ENCODE results near the gene DNAH11. TPM values are rescaled to one million over a fixed set of nuclear protein-coding genes. Genes with fewer than 3 reads are reported as not detected.

DNAH11 gene
- total and polyA plus RNA-seq, 8 donors: 0.46 to 3.8 (median 1.1) TPM

DNA sequence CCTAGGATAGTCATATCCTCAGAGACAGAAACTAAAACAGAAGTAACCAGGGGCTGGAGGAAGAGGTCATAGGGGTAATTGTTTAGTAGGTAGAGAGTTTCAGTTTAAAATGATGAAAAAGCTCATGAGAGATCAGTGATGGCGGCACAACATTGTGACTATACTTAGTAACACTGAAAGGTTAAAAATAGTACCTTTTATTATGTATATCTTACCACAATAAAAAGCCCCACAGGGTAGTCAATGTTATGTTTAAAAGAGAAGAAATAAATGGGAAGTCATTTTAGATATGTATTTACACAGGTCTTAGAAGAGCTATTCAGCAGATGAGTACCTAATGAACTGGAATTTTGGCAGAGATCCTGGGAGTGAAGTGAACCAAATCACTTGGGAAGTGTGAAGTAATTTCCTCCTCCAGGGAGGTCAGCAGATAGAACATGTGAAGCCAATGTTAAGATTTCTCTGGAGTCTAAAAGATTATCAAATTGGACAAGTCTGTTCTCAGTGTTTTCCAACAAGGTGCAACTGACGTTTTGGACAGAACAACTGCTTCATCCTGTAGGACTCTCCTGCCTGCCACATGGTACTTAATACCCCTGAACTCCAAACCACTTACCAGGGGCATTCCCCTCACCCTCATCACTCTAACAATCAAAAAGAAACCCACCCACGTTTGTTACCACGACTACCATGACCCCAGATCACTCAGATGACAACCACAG, 396.5 kb downstream of the DNAH11 start:
- FAIRE-seq (no peak), ATAC-seq (peak in 3 of 4 donors; percentile 33 to 60 (median 52)), DNase-seq (no peak)
- Histone ChIP-seq H3K4me3 (no peak overlapping the region), H3K27ac (no peak overlapping the region), H3K9me3 (no peaks in the 10 kb centered on the region), H3K36me3 (no peaks in the 10 kb centered on the region), H3K27me3 (no peaks in the 10 kb centered on the region), H3K4me1 (peaks cover 0 to 17% (median 6%) of the 10 kb centered on the region in 3 donors)
- intact Hi-C loops (cut with DNase I): no loop called here
- WGBS, 2 donors: 63 to 69% methylated on average over 4 of the region's 4 CpGs
- TF ChIP-seq, protein P1, sequence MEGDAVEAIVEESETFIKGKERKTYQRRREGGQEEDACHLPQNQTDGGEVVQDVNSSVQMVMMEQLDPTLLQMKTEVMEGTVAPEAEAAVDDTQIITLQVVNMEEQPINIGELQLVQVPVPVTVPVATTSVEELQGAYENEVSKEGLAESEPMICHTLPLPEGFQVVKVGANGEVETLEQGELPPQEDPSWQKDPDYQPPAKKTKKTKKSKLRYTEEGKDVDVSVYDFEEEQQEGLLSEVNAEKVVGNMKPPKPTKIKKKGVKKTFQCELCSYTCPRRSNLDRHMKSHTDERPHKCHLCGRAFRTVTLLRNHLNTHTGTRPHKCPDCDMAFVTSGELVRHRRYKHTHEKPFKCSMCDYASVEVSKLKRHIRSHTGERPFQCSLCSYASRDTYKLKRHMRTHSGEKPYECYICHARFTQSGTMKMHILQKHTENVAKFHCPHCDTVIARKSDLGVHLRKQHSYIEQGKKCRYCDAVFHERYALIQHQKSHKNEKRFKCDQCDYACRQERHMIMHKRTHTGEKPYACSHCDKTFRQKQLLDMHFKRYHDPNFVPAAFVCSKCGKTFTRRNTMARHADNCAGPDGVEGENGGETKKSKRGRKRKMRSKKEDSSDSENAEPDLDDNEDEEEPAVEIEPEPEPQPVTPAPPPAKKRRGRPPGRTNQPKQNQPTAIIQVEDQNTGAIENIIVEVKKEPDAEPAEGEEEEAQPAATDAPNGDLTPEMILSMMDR (IDR thresholded peaks at IDR 0.05): no peak

DNA sequence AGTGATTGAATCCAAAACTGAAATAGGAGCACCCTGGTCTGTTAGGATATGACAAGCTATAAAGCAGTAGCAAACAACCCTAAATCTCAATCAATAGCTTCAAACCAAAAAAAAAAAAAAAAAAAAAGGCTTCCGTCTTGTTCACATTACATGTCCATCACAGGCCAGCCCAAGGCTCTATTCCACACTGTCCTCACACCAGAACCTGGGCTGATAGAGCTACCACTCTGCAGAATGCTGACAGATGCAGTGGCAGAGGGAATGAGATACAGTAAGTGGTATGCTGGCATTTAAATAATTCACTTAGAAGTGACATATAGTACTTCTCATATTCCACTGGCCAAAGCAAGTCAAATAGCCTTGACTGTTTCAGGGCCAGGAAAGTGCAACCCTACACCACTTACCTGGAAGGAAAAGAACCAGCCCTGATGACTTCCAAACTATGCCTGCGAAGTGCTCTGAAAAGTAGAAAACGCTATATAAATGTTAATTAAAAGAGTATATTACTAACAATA, 397.1 kb downstream of the DNAH11 start:
- DNase-seq (no peak), FAIRE-seq (no peak), ATAC-seq (no peak)
- TF ChIP-seq, protein P1 (IDR thresholded peaks at IDR 0.05): no peak
- intact Hi-C loops (cut with DNase I): no loop called here
- H3K36me3 ChIP-seq: no peaks in the 10 kb centered on the region
- H3K27me3 ChIP-seq: no peaks in the 10 kb centered on the region
- peaks cover 0 to 18% (median 6%) of the 10 kb centered on the region in 3 donors for H3K4me1 ChIP-seq
- no peaks in the 10 kb centered on the region for H3K9me3 ChIP-seq
- H3K27ac ChIP-seq: no peak overlapping the region
- whole genome bisulfite sequencing, 2 donors: 85 to 94% methylated on average over 3 of the region's 3 CpGs
- H3K4me3 ChIP-seq: no peak overlapping the region

DNA sequence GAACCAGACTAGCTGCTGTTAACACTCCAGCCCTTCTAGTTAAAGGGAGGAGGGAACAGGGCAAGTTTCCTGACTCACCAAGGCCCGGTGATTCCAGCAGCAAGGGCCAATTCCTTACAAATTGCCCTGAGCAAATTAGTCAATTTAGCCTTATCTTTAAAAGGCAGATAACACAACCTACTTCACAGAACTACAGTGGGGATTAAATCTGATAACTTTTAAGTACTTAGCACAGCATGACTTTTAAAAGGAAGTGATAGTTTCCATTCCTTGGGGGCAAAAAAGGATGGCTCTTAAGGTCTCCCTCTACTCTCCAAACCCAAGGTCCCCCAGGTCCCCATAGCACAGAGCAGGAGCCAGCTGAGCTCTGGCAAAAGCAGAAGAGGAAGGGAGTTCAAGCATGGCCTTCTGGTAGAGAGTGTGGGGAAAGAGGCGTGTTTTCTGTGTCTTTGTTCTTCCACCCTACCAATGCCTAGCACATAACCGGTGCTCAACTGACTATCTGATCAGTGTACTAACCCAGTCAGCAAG, 398.8 kb downstream of the DNAH11 start:
- TF ChIP-seq, protein P1 (IDR thresholded peaks at IDR 0.05): no peak
- ATAC-seq: no peak
- no peak overlapping the region for H3K27ac ChIP-seq
- intact Hi-C loops (cut with DNase I): no loop called here
- no peak for FAIRE-seq
- H3K36me3 ChIP-seq: no peaks in the 10 kb centered on the region
- peaks cover 0 to 18% (median 11%) of the 10 kb centered on the region in 3 donors for H3K4me1 ChIP-seq
- DNase-seq: no peak
- no peaks in the 10 kb centered on the region for H3K27me3 ChIP-seq
- H3K9me3 ChIP-seq: no peaks in the 10 kb centered on the region
- H3K4me3 ChIP-seq: no peak overlapping the region
- 58 to 66% methylated on average over 3 of the region's 3 CpGs for WGBS, 2 donors

DNA sequence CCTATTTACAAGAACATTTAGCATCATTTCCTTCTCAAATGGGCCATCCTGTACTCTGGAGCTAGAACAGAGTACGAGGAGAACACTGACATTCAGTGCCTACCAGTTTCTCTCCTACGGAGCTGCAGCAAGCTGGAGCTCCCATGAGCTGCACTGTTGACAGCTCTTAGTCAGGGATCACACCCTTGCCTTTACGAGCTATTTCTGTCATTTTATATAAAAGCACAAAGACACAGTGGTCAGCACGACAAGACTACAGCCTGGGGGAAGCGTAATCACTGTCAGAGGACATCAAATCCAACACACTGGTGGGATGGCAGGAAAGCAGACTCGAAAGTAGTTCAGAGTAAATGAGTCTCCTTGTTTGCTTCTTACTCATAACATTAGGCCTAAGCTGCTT, 400.1 kb downstream of the DNAH11 start:
- ATAC-seq (no peak), FAIRE-seq (no peak), DNase-seq (no peak)
- WGBS, 2 donors: 86% methylated on average over 6 of the region's 6 CpGs
- TF ChIP-seq, protein P1 (IDR thresholded peaks at IDR 0.05): no peak
- intact Hi-C loops (cut with DNase I): no loop called here
- Histone ChIP-seq H3K36me3 (no peaks in the 10 kb centered on the region), H3K27ac (no peak overlapping the region), H3K27me3 (no peaks in the 10 kb centered on the region), H3K4me3 (no peak overlapping the region), H3K9me3 (no peaks in the 10 kb centered on the region), H3K4me1 (peaks cover 0 to 18% (median 13%) of the 10 kb centered on the region in 3 donors)

DNA sequence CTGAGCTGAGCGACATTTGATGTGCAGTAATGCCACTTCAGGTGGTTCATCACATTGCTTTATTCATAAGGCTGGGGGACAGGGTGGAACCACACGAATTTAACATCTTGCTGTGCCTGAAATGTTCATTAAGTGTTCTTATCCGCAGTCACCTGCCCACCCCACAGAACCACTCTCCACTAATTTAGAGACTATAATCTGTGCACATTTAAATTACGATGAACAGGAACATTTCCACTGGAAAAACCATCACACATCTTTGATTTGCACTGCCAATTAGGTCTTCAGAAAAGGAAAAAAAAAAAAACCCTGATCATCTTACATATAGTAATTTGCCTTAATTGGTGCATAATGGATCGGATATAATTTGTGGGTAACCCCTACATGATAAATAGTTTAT, 400.6 kb downstream of the DNAH11 start:
- FAIRE-seq: no peak

More for the DNA sequence above, 400.6 kb downstream of the DNAH11 start:
- ATAC-seq (no peak), DNase-seq (no peak)
- intact Hi-C loops (cut with DNase I): no loop called here
- TF ChIP-seq, protein P1 (IDR thresholded peaks at IDR 0.05): no peak
- H3K4me3 ChIP-seq: no peak overlapping the region
- H3K4me1 ChIP-seq: peaks cover 0 to 18% (median 13%) of the 10 kb centered on the region in 3 donors
- WGBS, 2 donors: 91% methylated on average over 5 of the region's 5 CpGs
- no peaks in the 10 kb centered on the region for H3K27me3 ChIP-seq
- H3K36me3 ChIP-seq: no peaks in the 10 kb centered on the region
- H3K27ac ChIP-seq: no peak overlapping the region
- no peaks in the 10 kb centered on the region for H3K9me3 ChIP-seq

Data from pancreas (tissue), 10 donors.